Breast epithelium (tissue), 4 donors: ENCODE data around the gene GNAT2. TPM values are rescaled to one million over a fixed set of nuclear protein-coding genes. Genes with fewer than 3 reads are reported as not detected.

ENCODE experiments used
- DNase-seq, 2 donors: peaks; one replicate each; pipeline ENCODE4 v3.0.0-alpha.2; 2019; ENCODE audit warnings: low spot score in 2 of 2
- H3K27ac ChIP-seq, 2 donors: fragments of 200-600 bp; sonication (generic) in 1 of 2; one replicate each; pipeline ENCODE4 v1.5.1; 2016 to 2019; ENCODE audit warnings: mild to moderate bottlenecking in 1 of 2
- H3K27me3 ChIP-seq, 2 donors: fragments of 200-600 bp; sonication (generic) in 1 of 2; one replicate each; pipeline versions ENCODE4 v1.5.1 to v1.6.0; 2017 to 2019; ENCODE audit warnings: control low read depth in 1 of 2, mild to moderate bottlenecking in 1 of 2
- H3K36me3 ChIP-seq: fragments of 200-600 bp; one replicate; pipeline ENCODE4 v1.5.1; 2019
- H3K4me1 ChIP-seq, 2 donors: fragments of 200-600 bp; sonication (generic); one replicate each; pipeline ENCODE4 v1.5.1; 2016 to 2019; ENCODE audit warnings: control low read depth in 1 of 2
- H3K4me3 ChIP-seq, 3 donors: fragments of 200-600 bp; sonication (generic); 1 replicate in 2 of 3; 2 replicates in 1 of 3; pipeline ENCODE4 v1.5.1; 2016 to 2019; ENCODE audit warnings: mild to moderate bottlenecking in 3 of 3, moderate library complexity in 2 of 3
- H3K9me3 ChIP-seq, 2 donors: fragments of 200-600 bp; sonication (generic) in 1 of 2; one replicate each; pipeline ENCODE4 v1.5.1; 2016 to 2019; ENCODE audit warnings: control low read depth in 1 of 2
- POLR2A ChIP-seq: fragments of 450-650 bp; IDR thresholded peaks from one replicate; pipeline ENCODE4 v1.6.1; 2016; ENCODE audit warnings: antibody characterized with exemption, mild to moderate bottlenecking, moderate library complexity
- POLR2AphosphoS5 ChIP-seq, 3 donors: sonication (generic); formaldehyde crosslinking; IDR thresholded peaks; one replicate each; pipeline ENCODE4 v1.6.1; 2017; ENCODE audit warnings: antibody characterized with exemption in 3 of 3
- intact Hi-C: fragments of 100-400 bp; cut with DNase I; formaldehyde crosslinking; loops from one replicate; pipeline ENCODE4 v1.15.1; 2023; ENCODE audit warnings: low total_unique reads
- total RNA-seq, 3 donors: library from RNA; depleted of rRNA; stranded (reverse); fragments of >200 nt; gene quantifications; one replicate each; pipeline ENCODE4 v1.1.0, GENCODE V29; 2016
- TF ChIP-seq, protein P1 (sequence below), 3 donors: fragments of 450-650 bp; IDR thresholded peaks; one replicate each; pipeline ENCODE4 v1.5.1; 2016 to 2017; ENCODE audit warnings: antibody characterized with exemption in 3 of 3, mild to moderate bottlenecking in 3 of 3, moderate library complexity in 3 of 3

Gene GNAT2
- total RNA-seq, 3 donors from 2014 or later = not detected

- Histone ChIP-seq H3K4me1 (no peaks in the 10 kb centered on the region), H3K27me3 (no peaks in the 10 kb centered on the region), H3K36me3 (no peaks in the 10 kb centered on the region), H3K9me3 (no peaks in the 10 kb centered on the region), H3K27ac (no peak overlapping the region), H3K4me3 (no peak overlapping the region)
- no peak for TF ChIP-seq POLR2AphosphoS5 (IDR thresholded peaks at IDR 0.05)
- no peak for TF ChIP-seq POLR2A
- TF ChIP-seq, protein P1, sequence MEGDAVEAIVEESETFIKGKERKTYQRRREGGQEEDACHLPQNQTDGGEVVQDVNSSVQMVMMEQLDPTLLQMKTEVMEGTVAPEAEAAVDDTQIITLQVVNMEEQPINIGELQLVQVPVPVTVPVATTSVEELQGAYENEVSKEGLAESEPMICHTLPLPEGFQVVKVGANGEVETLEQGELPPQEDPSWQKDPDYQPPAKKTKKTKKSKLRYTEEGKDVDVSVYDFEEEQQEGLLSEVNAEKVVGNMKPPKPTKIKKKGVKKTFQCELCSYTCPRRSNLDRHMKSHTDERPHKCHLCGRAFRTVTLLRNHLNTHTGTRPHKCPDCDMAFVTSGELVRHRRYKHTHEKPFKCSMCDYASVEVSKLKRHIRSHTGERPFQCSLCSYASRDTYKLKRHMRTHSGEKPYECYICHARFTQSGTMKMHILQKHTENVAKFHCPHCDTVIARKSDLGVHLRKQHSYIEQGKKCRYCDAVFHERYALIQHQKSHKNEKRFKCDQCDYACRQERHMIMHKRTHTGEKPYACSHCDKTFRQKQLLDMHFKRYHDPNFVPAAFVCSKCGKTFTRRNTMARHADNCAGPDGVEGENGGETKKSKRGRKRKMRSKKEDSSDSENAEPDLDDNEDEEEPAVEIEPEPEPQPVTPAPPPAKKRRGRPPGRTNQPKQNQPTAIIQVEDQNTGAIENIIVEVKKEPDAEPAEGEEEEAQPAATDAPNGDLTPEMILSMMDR (IDR thresholded peaks at IDR 0.05) = no peak
- intact Hi-C loops = no loop called here
- DNase-seq = no peak
These were observed 33.0 kb upstream of the GNAT2 start for GRCh38 chr1:109652402-109652801.

- no peaks in the 10 kb centered on the region for H3K9me3 ChIP-seq
- DNase-seq = no peak
- H3K36me3 ChIP-seq = no peaks in the 10 kb centered on the region
- no peak overlapping the region for H3K27ac ChIP-seq
- H3K4me3 ChIP-seq = no peak overlapping the region
- no peaks in the 10 kb centered on the region for H3K4me1 ChIP-seq
- TF ChIP-seq POLR2AphosphoS5 (IDR thresholded peaks at IDR 0.05) = no peak
- TF ChIP-seq POLR2A = no peak
- intact Hi-C loops = no loop called here
- H3K27me3 ChIP-seq = no peaks in the 10 kb centered on the region
These were observed 31.2 kb upstream of the GNAT2 start for GRCh38 chr1:109650609-109651008.

DNA sequence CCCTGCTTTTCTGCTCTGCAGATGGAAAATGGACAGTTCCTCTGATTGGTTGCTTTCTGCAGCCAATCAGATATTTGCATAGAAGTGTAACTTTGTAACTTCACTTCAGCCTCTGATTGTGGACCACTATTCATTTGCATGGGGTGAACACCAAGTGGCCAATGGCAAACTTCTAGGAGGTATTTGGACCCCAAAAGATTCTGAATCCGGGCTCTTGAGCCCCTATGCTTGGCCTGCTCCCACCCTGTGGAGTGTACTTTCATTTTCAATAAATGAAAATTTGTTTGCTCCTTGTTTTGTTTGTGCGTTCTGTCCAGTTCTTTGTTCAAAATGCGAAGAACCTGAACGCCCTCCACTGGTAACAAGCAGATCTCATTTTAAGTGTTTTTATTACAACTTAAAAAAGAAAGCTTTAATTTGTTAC lies 30.1 kb upstream of the GNAT2 start:
- H3K4me1 ChIP-seq = no peaks in the 10 kb centered on the region
- peak overlapping the region; percentile 31 to 52 (median 40) for H3K4me3 ChIP-seq
- no peak overlapping the region for H3K27ac ChIP-seq
- no peak for DNase-seq
- intact Hi-C loops = no loop called here
- no peaks in the 10 kb centered on the region for H3K36me3 ChIP-seq
- TF ChIP-seq POLR2A (no peak), POLR2AphosphoS5 (IDR thresholded peaks at IDR 0.05) (no peak)
- TF ChIP-seq, protein P1 (IDR thresholded peaks at IDR 0.05) = peak in 2 of 3 donors; percentile 18 to 34
- no peaks in the 10 kb centered on the region for H3K9me3 ChIP-seq
- H3K27me3 ChIP-seq = no peaks in the 10 kb centered on the region

GRCh38 chr1:109644670-109645069 lies 25.3 kb upstream of the GNAT2 start:
- Histone ChIP-seq H3K27me3 (no peaks in the 10 kb centered on the region), H3K4me1 (no peaks in the 10 kb centered on the region), H3K9me3 (no peaks in the 10 kb centered on the region), H3K36me3 (no peaks in the 10 kb centered on the region), H3K4me3 (no peak overlapping the region), H3K27ac (no peak overlapping the region)
- intact Hi-C loops = no loop called here
- TF ChIP-seq POLR2AphosphoS5 (IDR thresholded peaks at IDR 0.05) (no peak), POLR2A (no peak)
- TF ChIP-seq, protein P1 (IDR thresholded peaks at IDR 0.05) = no peak
- DNase-seq = no peak

GRCh38 chr1:109643385-109644230 lies 24.2 kb upstream of the GNAT2 start:
- no peaks in the 10 kb centered on the region for H3K36me3 ChIP-seq
- peak overlapping the region in 1 of 3 donors; percentile 26 for H3K4me3 ChIP-seq
- TF ChIP-seq, protein P1 (IDR thresholded peaks at IDR 0.05) = peak; percentile 59 to 81 (median 67)
- TF ChIP-seq POLR2AphosphoS5 (IDR thresholded peaks at IDR 0.05) (no peak), POLR2A (no peak)
- H3K4me1 ChIP-seq = no peaks in the 10 kb centered on the region
- no peaks in the 10 kb centered on the region for H3K9me3 ChIP-seq
- H3K27ac ChIP-seq = peak overlapping the region in 1 of 2 donors; percentile 23
- no peaks in the 10 kb centered on the region for H3K27me3 ChIP-seq
- DNase-seq = peak; percentile 43 to 85
- intact Hi-C loops = no loop called here
